NT2/D1 (cell line): ENCODE data around the gene TMED10.

ENCODE experiments used
- SUZ12 ChIP-seq: IDR thresholded peaks from 2 replicates; pipeline ENCODE4 v1.6.1; 2011; ENCODE audit not compliant: insufficient read length, insufficient read depth; ENCODE audit errors: extremely low read depth
- YY1 ChIP-seq: IDR thresholded peaks from 2 replicates; pipeline ENCODE4 v1.6.1; 2011; ENCODE audit not compliant: insufficient read length, insufficient read depth
- ZNF274 ChIP-seq: IDR thresholded peaks from 2 replicates; pipeline ENCODE4 v1.6.1; 2011; ENCODE audit warnings: mild to moderate bottlenecking, low read depth, low read length

DNA sequence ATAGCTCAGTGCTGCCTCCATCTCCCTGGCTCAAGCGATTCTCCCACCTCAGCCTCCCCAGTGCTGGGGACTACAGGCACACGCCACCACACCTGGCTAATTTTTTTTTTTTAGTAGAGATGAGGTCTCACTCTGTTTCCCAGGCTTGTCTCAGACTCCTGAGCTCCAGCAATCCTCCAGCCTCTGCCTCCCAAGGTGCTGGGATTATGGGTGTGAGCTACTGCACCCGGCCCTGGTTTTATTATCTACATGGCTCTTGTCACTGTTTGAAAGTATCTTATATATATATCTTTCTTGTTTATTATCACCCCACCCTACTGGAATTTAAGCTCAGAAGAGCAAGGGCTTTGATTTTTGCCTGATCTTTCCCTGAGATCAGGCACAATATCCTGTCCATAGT lies 7.6 kb upstream of the TMED10 start:
- TF ChIP-seq ZNF274 (no peak), YY1 (no peak), SUZ12 (no peak)
